ENCODE results near the gene TEX12.
A peak's percentile ranks its signal among the peaks of the same experiment; 100 is the strongest.
"Not testable (repeated sequence)": the region's sequence is repeated elsewhere in the genome, so short reads cannot be mapped to it uniquely, and the experiment has no call there.

Gene TEX12

GRCh38 chr11:112165049-112165448, 2.1 kb upstream of the TEX12 start:
- no peak for DNase-seq

- no peak for DNase-seq
Measured at GRCh38 chr11:112166562-112166961, 610 bp upstream of the TEX12 start.

DNA sequence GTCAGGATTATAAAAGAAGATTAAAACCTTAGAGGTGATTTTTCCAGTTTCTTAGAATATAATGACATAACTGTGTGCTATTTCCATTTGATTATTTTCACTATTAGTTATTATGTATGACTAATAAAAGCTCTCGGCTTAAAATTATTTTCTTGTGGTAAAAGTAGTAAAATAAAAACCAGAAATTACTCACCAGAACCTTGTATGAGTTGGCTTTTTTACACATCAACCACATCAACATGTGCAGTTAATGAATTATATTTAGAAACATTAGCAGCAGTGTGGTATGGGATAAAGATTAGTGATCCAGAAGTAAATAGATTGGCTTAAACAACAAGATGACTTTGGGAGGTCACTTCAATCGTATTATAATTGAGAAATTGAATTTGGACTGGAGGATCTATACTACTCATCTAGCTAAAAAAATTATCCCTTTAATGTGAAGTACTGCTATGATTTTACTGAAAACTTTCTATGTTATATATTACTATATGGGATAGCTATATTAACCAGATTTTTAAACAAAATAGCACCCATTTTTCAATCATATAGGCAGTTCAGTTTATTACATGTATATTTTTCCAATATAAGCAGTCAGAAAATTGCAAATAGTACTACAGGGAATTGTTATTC, 5.3 kb downstream of the TEX12 start:
- DNase-seq = no peak

- DNase-seq = no peak
Measured at GRCh38 chr11:112173152-112173551, 6.0 kb downstream of the TEX12 start.

GRCh38 chr11:112174789-112175598, 7.8 kb downstream of the TEX12 start, which contains the start of gene BCO2:
Gene BCO2 (plus strand): TSS chr11:112175512. CDS start chr11:112175602, 90 bp downstream.
- no peak for DNase-seq

DNA sequence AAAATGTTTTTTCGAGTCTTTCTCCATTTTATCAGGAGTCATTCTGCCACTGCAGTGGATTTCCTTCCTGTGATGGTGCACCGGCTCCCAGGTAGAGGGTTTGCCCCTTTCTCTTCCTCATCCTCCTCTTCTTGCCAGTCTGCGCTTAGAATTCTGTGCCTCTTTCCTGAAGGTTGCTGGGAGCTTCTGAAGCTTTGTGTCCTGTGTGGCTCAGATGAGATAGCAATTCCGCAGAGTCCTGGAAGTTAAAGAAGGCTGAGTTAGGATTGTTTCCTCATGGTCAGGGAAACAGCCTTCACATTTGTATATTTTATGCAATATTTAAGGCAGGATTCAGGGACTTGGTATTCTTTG, 8.4 kb downstream of the TEX12 start:
- DNase-seq = no peak

DNA sequence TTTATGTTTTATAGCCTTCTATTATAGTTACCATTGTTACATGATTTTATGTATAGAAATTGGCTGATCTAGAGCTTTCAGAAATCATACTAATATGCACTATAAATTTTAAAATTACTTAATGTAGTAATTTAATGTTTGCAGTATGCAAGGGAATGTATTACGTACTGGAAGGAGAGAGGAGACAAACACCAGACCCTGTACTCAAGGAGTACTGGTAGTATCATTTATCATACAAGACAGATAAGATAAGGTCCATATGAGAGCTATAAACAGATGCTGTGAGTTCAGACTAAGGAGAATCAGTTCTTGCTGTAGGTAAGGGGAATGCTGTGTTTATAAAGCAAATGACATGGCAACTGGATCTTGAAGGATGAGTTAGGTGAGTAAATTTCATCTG, 8.9 kb downstream of the TEX12 start:
- DNase-seq = no peak

GRCh38 chr11:112177589-112177988, 10.4 kb downstream of the TEX12 start:
- peak; percentile 73 for DNase-seq

GRCh38 chr11:112178428-112178827, 11.3 kb downstream of the TEX12 start:
- no peak for DNase-seq

- DNase-seq = no peak
Measured at GRCh38 chr11:112178936-112179335, 11.8 kb downstream of the TEX12 start.

DNA sequence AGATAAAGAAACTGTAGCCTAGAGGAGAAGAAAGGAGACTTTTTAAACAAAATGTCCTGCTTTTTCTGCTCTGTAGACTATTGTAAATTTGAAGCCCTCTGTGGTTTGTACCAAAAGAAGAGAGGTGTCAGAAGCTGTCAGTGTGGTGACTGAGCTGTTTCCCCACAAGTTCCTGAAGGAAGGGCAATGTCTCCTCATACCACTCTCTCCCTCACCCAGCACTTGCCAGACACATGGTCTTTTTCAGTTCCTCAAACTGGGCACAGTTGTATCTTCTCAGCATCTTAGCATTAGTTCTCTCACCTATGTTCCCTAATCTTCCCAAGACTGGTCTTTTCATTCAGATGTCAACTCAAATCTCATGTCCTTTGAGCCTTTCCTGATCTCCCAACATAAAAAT, 12.4 kb downstream of the TEX12 start:
- DNase-seq = no peak

- no peak for DNase-seq
Measured at GRCh38 chr11:112182867-112183266, 15.7 kb downstream of the TEX12 start.

- peak; percentile 96 for DNase-seq
Measured at GRCh38 chr11:112185883-112186282, 18.7 kb downstream of the TEX12 start.

GRCh38 chr11:112186304-112186703, 19.1 kb downstream of the TEX12 start:
- no peak for DNase-seq

DNA sequence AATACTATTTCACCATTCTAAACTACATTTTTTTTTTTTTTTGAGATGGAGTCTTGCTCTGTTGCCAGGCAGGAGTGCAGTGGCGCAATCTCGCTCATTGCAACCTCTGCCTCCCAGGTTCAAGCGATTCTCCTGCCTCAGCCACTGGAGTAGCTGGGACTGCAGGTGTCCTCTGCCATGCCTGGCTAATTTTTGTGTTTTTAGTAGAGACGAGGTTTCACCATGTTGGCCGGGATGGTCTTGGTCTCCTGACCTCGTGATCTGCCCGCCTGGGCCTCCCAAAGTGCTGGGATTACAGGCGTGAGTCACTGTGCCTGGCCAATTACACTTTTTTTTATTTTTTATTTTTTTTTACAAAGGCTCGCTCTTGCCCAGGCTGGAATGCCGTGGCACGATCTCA, 27.9 kb downstream of the TEX12 start:
- DNase-seq = not testable (repeated sequence)

GRCh38 chr11:112195951-112196351, 28.8 kb downstream of the TEX12 start:
- no peak for DNase-seq

- DNase-seq = no peak
Measured at GRCh38 chr11:112196519-112197087, 29.4 kb downstream of the TEX12 start.

GRCh38 chr11:112199101-112199500, 31.9 kb downstream of the TEX12 start:
- DNase-seq = not testable (repeated sequence)

DNA sequence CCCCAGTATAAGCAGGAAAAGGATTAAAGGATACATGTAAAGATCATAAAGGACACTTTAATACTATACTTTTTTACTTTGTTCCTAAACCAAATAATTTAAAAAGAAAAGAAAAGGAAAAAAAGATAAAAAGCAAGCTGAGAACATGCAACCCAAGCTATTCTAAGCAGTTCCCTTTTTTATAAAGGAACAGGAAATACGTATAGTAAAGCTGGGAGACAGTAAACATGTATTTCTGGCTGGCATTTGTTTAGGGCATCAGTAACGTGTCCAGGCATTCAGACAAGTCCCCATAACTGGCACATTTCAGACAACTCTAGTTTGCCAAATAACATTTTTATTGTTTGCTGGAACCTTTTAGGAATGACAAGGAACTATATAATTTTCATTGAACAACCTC, 33.1 kb downstream of the TEX12 start:
- no peak for DNase-seq

DNA sequence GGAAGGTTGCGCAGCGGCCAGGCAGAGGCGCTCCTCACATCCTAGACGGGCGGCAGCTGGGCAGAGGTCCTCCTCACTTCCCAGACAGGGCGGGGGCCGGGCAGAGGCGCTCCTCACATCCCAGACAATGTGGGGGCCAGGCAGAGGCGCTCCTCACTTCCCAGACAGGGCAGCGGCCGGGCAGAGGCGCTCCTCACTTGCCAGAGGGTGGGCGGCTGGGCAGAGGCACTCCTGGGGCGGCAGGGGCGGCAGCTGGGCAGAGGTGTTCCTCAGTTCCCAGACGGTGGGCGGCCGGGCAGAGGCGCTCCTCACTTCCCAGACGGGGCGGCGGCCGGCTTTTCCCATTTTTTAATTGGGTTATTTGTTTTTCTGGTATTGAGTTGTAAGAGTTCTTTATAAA, 38.9 kb downstream of the TEX12 start:
- DNase-seq = no peak

- no peak for DNase-seq
Measured at GRCh38 chr11:112210890-112211289, 43.7 kb downstream of the TEX12 start.

- no peak for DNase-seq
Measured at GRCh38 chr11:112211536-112211935, 44.4 kb downstream of the TEX12 start.

- DNase-seq = no peak
Measured at GRCh38 chr11:112212290-112212689, 45.1 kb downstream of the TEX12 start.

- no peak for DNase-seq
Measured at GRCh38 chr11:112212710-112213109, 45.5 kb downstream of the TEX12 start.
